HG03565 (cell line): ENCODE data around the gene SUCLA2.
A peak's percentile ranks its signal among the peaks of the same experiment; 100 is the strongest.
"Not testable (repeated sequence)": the region's sequence is repeated elsewhere in the genome, so short reads cannot be mapped to it uniquely, and the experiment has no call there.

Experiments
- ATAC-seq: cut with Tn5 transposase; IDR thresholded peaks from one replicate; pipeline ENCODE4 v1.9.1; 2021; ENCODE audit warnings: mild to moderate bottlenecking, moderate library complexity; ENCODE audit not compliant: unreplicated experiment

SUCLA2 gene

DNA sequence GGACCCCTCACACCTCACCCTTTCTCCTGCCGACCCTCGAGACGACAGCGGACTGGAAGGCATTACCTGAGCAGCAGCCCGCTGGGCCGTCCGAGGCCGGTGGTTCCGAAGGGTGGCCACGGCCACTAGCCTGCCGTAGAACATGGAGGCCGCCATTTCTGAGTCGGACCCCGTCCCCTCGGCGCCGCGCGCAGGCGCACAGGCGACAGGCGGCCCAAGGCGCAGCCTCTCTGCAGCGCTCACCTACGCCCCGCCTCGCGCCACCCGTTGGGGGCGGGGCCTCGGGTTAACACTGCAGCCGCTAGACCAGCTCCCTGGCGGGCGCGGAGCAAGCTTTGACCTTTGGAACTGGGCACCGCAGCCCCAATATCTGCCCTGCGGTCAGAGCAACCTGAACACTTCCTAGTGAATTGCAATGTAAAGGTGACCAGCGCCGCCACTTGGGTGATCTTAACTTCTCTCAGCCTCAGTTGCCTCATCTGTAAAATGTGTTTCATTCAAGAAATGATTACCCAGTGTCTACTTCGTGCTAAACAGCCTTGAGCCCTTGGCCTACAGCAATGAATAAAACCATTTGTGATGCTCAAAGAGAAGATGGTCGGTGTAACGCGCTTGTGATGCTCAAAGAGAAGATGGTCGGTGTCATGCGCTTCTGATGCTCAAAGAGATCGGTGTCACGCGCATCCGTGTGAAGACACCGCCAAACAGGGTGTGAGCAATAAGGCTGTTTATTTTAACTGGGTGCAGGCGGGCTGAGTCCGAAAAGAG is at the start of gene SUCLA2:
SUCLA2 (minus strand) TSS at position 160 of the 768 bp plus-strand sequence; CDS start at position 156, 4 bp downstream.
- ATAC-seq: peak; percentile 99

DNA sequence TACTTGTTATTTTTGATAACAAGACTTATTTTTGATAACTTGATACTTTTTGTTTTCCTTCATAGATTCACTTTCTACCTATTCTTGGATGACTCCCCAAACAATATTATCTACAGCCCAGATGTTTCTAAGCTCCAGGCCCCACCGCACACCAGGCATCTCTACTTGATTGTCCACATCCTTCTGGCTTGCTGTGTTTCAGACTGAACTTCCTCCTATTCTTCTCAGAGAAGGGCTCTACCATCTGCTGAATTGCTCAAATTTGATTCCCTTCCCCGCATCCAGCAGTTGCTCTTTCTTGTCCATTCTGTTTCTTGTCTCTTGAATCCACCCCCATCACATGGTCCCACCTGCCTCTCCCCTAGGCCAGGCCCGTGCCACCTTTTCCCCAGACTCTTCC is 49.5 kb upstream of the SUCLA2 start:
- ATAC-seq: no peak

DNA sequence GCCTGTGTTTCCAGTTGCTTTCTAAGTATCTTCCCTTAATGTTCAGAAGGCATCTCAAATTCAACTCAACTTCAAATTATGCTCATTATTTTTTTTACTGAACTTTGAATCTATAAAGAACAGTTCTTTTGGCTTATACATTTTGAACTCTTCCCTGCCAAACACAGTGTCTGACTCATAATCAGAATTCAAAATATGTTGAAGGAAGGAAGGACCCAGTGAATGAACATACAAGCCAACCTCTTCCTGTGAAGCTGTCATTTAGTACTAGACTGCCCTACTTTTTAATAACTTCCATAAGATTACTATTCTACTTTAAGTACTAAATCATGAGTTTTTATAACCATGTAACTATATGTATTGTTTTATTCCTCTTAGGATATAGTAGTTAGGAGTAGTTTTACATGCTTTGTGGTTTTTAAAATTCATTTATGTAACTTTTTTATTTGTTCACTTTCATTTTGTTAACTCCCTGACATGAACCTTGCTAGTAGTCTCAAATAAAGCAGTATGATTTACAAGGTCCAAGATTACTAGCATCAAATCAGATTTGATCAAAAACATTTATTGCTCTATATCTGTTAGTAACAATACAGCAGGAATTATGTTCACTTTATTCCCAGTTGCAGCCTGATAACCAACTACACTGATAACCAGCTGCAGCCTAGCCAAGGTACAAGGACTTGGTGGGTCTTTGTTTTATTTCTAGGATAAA is 42.9 kb upstream of the SUCLA2 start:
- peak; percentile 56 for ATAC-seq

DNA sequence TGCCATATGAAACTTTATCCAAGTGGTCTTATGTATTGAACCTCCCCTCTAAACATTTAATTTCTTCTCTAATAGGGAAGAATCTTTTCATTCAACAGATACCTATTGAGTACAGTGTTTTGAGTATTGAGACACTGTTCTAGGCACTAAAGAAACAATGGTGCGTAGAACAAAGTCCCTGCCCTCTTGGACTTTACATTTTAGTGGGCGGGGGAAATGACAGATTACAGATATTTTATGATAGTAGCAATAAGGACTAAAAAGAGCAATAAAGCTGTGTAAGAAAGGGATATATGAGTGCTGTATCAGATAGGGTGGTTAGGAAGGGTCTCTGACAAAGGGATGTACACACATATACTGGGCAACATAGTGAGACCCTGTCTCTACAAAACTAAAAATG is 41.8 kb upstream of the SUCLA2 start:
- no peak for ATAC-seq

DNA sequence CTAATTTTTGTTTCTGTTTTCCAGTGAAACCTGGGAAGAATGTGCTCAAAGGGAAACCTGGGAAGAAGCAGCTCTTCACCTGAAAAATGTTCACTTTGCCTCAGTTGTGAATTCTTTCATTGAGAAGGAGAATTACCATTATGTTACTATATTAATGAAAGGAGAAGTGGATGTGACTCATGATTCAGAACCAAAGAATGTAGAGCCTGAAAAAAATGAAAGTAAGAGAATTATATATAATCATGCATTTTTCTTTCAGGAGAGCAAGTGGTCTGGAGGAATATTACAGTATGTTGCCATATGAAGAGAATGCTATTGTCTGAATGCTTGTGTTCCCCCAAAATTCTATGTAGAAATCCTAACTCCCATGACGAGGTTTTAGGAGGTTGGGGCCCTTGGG is 39.8 kb upstream of the SUCLA2 start:
- no peak for ATAC-seq

DNA sequence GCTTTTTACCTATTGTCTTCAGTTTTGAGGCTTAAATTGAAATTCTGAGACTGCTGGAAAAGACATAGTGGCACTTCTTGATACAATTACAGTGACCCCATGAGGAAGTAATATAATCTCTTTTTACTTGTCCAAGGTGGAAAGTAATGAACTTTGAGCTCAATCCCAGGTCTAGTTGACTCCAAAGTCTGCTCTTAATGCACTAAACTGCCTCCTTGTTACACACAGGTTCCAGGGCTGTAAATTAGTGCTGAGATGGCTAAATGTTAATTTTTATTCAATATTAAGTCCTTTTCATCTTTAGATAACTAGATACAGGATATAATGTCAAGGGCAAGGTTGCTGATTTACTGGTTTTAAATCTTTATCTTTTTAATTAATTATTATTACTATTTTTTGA is 39.0 kb upstream of the SUCLA2 start:
- no peak for ATAC-seq

DNA sequence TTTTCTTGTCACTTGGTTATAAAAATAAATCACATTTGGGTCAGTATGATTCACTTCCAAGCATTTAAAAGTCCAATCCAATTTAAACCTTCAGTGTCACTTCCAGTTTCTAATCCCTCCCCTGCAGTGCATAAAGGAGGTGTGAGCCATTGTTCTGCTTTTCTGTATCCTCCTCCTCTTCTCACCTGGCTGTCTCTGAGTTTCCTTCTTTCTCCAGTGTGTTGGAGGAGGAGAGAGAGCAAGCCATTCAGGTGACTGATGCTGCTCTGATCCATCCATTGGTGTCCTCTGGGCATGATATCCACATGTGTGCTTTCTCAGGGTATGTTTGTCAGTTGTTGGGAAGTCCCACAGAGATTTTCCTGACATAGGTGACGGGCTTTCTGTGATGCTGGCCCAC is 37.7 kb upstream of the SUCLA2 start:
- no peak for ATAC-seq

DNA sequence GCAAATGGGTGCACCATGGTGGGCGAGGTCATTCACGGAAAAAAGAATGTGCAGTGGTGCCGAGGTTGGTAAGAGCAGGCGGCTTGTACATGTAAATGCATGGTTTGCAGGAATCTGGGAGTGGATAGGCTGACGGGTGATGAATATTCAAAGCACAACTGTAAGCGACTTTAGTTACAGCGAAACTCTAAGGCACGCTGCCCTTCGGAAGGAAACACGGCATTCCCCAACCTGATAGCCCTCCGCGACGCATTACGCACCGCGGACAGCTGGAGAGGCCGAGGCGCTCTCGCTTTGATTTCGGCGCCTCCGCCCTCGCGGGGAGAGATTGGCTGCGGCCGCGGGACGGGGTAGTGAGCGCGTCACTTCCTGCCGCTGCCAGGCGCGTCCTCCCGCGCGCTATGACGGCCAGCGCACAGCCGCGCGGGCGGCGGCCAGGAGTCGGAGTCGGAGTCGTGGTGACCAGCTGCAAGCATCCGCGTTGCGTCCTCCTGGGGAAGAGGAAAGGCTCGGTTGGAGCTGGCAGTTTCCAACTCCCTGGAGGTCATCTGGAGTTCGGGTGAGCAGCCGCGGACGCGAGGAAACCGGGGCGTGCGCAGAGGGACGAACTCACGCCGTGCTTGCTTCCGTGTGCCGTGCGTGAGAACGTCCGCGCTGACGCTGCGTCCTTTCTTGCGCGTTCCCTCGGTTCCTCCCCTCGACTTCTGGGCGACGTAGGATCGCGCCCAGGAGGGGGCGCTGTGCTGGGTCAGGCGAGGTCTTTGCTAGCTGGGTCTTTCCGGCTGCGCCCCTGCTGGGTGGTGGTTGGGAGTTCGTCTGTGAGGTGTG is 36.5 kb upstream of the SUCLA2 start, which contains the start of gene NUDT15:
NUDT15 (plus strand) TSS at position 381 of the 828 bp plus-strand sequence; CDS start at position 402, 21 bp downstream.
- peak; percentile 87 for ATAC-seq

DNA sequence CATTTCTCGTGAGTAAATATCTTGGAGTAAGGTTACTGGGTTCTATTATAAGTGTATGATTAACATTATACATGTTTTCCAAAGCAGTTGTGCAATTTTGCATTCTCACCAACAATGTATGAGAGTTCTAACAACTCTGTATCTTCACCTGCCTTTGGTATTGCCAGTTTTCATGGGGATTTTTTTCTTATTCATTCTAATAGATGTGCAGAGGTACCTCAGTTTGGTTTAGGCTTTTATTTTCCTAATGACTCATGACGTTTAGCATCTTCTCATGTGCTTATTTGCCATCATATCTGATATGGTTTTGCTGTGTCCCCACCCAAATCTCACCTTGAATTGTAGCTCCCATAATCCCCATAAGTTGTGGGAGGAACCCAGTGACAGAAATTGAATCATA is 28.8 kb upstream of the SUCLA2 start:
- ATAC-seq: no peak

DNA sequence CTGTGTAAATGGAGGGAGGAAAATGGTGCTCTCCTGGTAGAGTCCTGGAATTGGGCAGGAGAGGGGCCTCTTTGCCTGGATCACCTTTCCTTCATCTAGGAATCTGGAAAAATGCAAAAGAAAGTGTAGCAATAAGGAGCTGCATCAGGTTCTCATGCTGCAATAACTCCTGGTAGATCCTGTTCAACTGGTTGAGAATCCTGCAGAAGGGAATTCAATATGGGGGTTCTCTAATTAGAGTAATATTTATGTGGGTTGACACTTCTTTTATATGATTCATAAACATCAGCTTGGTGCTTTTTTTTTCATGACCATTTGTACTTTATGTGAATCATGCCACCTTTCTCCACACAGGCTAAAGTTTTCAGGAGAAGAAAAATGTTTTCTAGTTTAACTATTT is 27.0 kb upstream of the SUCLA2 start:
- no peak for ATAC-seq

DNA sequence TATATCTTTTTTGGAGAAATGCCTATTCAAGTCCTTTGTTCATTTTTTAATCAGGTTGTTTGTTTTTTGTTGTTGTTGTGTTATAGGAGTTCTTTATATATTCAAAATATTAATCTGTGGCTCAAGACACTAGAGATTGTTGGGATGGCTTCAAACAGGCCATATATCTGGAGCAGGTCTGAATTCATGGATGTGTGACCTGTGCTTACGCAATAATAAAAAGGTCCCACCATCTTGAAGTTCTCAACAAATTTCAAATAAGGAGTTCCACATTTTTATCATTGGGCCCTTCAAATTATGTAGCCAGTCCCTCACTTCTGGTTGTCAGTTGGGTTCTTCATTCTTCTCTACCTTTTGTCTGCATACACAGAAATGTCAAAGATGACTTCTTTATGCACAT is 18.7 kb upstream of the SUCLA2 start:
- no peak for ATAC-seq

DNA sequence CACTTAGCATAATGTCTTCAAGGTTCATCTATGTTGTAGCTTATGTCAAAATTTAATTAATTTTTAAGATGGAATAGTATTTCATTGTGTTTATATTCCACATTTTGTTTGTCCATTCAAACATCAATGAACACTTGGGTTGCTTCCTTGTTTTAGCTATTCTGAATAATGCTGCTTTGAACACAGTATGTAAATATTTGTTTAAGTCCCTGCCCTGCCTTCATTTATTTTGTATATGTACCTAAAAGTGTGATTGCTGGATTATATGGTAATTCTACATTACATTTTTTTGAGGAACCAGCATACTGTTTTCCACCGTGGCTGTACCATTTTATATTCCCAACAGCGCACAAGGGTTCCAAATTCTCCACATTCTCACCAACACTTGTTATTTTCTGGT is 17.6 kb upstream of the SUCLA2 start:
- no peak for ATAC-seq

DNA sequence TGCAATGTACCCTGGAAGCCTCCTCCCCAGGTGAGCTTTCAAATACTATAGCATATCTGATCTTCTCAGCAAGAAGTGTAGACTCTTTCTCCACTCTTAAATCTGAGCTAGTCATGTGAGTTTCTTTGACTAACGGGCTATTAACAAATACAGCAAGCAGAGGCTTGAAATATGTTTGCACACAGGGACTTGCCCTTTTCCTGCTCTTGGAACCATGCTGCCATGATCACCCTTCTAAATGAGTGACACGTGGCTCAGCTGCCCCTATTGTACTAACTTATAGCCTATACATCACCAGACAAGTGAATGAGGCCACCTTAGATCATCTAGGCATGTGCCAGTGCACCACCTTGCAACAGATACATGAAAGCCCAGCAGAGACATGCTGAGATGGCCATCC is 13.3 kb upstream of the SUCLA2 start:
- no peak for ATAC-seq

DNA sequence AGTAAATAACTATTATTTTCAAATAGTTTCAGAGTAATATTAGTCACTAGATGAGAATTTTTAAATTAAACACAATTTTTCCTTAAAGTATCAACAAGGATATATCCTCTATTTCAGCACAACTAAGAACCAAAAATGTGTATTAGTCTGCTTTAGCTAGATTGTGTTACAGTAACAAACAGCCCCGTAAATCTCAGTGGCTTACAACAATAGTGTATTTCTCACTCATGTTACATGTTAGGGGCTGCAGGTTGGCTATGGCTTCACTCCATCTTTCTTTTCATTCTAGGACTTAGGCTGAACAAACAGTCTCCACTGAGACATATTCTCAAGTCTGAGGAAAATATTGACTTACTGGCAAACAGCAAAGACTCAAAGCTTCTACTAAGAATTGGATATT is 11.6 kb upstream of the SUCLA2 start:
- ATAC-seq: no peak

DNA sequence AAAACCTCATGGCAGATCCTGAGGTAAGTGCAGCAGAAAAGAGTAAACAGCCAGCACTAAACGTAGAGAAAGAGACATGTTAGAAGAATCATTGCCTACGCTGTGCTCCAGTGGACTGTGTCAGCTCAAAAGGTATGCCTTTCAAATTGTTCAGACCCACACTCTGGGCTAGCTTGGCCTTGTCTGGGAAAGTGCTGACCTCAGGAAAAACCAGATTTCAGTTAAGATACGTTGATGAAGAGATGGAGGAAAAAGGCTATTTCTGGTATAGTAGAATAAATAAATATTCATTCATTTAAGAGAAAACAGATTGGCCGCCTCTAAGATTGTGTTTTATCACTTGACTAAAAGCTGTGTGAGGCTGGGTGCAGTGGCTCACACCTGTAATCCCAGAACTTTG is 9.6 kb upstream of the SUCLA2 start:
- no peak for ATAC-seq

DNA sequence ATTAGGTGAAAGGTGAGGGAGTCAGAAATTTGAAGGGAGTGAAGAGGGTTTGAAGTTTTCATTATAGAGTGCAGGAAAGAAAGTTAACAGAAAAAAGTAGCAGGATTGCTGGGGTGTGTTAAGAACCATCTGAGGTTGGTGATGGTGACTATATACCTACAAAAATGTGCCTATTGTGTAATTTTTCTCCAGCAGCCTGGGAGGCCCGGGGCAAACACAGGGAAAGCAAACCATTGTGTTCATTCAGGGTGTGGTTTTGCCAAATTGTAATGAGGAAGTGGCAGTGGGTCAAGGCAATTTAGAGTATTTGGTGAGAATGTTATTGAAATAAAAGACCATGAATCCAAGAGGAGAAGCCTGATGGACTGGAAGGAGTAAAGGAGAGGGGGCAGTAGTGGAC is 8.2 kb upstream of the SUCLA2 start:
- ATAC-seq: no peak

DNA sequence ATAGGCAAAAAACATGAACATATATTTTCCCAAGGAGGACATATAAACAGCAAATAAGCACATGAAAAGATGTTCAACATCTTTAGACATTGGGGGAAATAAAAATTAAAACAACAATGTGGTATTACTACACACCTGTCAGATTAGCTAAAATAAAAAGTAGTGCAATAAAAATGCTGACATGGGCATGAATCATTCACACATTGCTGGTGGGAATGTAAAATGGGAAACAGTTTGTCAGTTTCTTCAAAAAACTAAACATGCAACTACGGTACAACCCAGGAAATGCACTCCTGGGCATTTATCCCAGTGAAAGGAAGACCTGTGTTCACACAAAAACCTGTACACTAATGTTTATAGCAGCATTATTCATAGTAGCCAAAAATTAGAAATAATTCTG is 5.3 kb upstream of the SUCLA2 start:
- ATAC-seq: no peak

DNA sequence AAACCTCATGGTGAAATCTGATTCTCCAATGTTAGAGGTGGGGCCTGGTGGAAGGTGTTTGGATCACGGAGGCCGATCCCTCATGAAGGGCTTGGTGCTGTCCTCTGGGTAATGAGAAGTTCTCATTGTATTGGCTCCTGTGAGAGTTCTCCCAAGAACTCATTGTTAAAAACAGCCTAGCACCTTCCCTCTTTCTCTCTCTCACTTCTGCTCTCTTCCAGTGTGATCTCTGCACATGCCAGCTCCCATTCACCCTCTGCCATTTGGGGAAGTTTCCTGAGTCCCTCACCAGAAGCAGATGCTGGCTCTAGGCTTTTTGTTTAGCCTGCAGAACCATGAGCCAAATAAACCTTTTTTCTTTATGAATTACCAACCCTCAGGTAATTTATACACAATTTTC is 3.1 kb upstream of the SUCLA2 start:
- ATAC-seq: no peak

DNA sequence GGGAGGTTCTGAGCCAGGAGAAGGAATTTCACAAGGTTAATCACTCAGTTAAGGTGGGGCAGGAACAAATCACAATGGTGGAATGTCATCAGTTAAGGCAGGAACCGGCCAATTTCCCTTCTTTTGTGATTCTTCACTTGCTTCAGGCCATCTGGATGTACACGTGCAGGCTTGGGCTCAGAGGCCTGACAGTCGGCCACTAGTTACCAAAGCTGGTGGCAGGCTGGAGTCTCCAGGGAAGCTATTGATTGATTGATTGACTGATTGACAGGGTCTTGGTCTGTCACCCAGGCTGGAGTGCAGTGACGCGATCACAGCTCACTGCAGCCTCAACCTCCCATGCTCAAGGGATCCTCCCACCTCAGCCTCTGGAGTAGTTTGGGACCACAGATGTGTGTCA is 926 bp upstream of the SUCLA2 start:
- not testable (repeated sequence) for ATAC-seq

DNA sequence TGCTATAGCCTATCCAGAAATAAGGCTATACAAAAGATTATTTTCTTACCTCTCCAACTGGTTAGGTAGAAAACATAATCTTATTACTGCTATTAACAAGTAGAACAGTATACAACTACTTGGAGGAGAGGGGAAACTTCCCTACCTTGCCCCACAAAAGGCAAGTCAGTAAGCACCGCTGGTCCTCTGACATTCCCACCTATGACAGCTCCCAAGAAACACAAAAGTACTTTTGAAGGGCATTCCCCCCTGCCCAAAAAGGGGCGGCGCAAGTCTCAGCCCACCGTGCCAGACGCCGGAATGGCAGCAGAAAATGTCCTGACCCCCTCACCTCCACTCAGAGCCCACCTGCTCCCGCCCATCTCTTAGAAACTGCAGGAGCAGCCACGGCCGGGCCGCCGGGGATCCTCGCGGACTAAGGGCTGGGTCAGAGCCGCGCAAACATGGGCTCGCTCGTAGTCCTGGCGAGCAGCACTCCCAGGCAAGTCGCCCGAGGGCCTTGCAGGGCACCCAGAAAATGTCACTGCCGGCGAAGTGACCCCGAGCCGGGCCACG is 437 bp downstream of the SUCLA2 start:
- ATAC-seq: peak; percentile 5

DNA sequence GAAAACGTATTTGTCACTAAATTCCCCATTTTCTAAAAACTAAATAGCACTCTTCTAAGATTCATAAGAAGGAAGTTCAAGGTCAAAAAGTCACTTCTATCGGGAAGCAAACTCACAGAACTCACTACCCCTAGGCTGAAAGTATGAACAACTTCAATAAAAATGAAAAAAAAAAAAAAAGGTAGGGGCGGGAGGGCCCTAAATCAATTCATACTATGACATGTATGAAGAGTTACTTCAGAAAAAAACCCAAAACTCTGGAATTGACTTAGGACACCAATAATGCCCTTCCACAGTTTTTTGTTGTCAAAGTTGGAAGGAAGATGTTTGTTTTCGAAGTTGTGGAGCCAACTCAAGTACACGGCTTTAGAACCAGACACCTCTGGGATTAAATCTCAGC is 1.1 kb downstream of the SUCLA2 start:
- no peak for ATAC-seq
